Right hindlimb (tissue), 1 donor: ENCODE results near the gene DIAPH3.
"Not testable (repeated sequence)": the region's sequence is repeated elsewhere in the genome, so short reads cannot be mapped to it uniquely, and the experiment has no call there.

Experiments
- DNase-seq: peaks from one replicate; pipeline ENCODE4 v3.0.0-alpha.2; 2018

The DIAPH3 gene

DNA sequence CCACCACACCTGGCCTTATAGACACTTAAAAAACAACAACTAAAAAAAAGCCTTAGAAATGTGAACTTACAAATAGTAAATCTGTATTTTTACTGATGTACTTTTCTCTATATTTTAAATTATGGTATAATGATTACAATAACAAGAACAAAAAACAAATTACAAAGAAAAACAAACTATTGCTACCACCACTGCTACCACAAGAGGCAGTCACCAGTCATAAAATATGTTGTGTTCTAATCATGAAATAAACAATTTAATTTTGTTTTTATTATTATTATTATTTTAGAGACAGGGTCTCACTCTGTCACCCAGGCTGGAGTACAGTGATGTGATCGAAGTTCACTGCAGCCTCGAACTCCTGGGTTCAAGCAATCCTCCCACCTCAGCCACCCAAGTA, 72.2 kb downstream of the DIAPH3 start:
- DNase-seq, result no peak

- DNase-seq, result no peak
These were observed 73.2 kb downstream of the DIAPH3 start for GRCh38 chr13:60090574-60090973.

DNA sequence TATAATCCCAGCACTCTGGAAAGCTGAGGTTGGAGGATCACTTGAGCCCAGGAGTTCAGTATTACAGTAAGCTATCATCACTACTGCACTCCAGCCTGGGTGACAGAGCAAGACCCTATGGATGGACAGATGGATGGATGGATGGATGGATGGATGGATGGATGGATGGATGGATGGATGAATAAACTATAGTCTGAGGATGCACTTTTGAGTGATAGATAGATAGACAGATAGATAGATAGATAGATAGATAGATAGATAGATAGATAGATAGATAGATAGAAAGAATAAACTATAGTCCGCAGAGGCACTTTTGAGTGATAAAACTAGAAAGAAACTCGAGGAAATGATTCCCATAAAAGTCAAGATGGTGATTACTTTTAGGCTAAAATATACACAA, 79.9 kb downstream of the DIAPH3 start:
- not testable (repeated sequence) for DNase-seq

DNA sequence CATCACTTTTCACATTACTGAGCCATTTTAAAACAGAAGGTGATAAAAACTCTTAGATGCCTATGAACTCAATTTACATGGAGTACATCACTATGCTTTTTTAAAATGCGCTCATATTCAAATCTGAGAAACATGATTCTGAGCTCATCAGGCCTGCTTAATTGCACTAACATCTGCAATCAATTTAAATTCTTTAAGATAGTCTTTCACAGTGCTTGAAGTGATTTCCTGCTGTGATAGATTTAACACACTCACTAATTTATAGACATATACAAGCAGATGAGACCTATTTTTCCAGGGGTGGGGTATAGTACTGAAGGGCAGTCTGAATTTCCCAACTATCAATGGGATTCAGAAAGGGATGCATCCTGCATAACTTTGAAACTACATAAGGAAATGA, 82.9 kb downstream of the DIAPH3 start:
- DNase-seq, result no peak

- no peak for DNase-seq
These were observed 85.5 kb downstream of the DIAPH3 start for GRCh38 chr13:60078226-60078625.

GRCh38 chr13:60075850-60076249, 87.9 kb downstream of the DIAPH3 start:
- no peak for DNase-seq

DNA sequence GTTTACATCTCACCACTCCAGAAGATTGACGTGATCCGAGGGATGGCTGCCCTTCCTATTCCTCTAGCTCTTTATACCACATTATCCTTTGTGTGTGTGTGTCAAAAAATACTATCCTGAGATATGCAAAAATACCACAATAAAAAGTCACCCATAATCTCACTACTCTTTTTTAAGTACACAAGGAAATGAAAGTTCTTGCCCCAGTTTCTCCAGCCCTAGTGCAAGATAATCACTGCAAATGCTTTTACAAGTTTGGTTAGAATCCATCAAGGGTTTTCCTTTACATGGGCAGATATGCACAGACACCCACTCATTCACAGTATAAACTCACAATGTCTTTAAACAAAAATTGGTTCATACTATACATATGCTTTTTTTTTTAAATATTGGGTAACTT, 89.3 kb downstream of the DIAPH3 start:
- no peak for DNase-seq

DNA sequence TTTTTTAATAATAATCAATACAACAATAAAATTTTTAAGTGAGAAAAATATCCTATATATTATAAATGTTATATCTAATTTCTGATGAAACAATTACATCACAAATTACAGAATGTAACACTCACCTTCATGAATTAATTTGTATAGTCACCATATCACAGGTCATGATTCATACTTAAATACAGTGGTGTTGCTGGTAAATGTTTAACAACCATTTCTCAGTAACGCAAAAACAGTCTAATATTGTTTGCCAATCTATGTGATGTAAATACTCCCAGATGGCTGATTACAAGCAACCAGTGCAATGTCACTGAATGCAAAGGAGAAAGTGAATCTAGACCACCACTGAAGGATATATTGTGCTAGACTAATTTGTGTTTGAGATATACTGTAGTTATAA, 97.5 kb downstream of the DIAPH3 start:
- no peak for DNase-seq

GRCh38 chr13:60062502-60062901, 101.2 kb downstream of the DIAPH3 start:
- no peak for DNase-seq

- DNase-seq, result no peak
These were observed 102.0 kb downstream of the DIAPH3 start for GRCh38 chr13:60061737-60062136.

DNA sequence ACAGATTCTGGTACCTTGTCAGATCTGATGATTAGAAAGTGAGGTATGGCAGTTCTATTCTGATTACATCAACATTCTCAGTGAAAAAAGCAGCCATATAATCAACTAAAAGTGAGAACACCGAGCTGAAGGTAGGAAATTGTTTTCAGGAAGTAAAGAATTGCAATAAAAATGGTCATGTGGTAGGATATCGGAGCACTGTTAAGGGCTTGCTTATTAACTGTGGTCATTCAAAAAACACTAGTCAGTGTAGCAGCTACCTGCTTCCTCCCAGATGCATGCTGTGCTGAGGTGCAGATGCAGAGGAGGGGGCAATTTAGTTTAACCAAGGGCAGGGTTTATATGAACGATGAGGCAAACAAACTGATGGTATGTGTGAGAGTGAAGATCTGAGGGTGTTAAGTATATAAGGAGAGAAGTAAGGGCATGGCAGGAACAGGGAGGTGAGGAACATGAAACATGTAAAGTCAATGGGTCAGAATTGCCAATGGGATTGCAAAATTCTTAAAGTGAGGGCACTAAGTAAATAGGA, 111.9 kb downstream of the DIAPH3 start:
- DNase-seq, result no peak

- DNase-seq, result not testable (repeated sequence)
These were observed 115.4 kb downstream of the DIAPH3 start for GRCh38 chr13:60048353-60048752.

- no peak for DNase-seq
These were observed 115.8 kb downstream of the DIAPH3 start for GRCh38 chr13:60047918-60048317.

DNA sequence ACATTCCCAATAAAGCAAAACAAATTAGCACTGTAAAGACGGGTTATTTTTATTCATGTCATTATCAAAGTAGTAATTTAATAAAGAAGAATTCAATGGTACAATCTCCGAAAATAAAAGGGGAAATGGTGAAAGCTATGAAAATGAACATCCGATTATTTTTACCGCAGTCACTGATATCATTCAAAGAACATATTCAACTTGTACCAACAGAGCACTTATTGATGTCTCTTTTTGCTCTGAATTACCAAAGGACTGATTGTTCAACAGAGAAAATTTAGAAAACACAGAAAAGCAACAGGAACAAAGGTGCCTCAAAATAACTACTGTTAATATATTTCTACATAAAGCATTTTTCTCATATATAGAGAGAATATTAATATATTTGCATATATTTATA, 119.4 kb downstream of the DIAPH3 start:
- DNase-seq, result no peak

DNA sequence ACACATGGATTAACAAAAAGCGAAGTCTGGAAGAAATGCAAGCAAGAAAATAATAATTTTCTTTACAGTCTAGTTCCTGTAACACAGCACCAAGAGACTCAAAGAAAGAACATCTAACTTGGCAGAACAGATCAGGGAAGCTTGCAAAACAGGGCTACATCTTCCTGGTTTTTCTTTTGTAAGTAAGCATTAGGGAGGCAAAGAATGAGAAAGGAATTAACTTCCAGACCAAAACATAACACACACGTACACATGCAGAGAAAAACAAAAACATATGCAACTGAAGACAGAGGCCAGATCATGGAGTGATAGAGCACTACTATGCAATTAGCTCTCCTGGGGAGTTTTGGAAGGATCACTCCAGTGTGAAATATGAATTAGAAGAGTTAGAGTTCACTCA, 120.5 kb downstream of the DIAPH3 start:
- DNase-seq, result no peak

GRCh38 chr13:60040668-60041067, 123.1 kb downstream of the DIAPH3 start:
- not testable (repeated sequence) for DNase-seq

DNA sequence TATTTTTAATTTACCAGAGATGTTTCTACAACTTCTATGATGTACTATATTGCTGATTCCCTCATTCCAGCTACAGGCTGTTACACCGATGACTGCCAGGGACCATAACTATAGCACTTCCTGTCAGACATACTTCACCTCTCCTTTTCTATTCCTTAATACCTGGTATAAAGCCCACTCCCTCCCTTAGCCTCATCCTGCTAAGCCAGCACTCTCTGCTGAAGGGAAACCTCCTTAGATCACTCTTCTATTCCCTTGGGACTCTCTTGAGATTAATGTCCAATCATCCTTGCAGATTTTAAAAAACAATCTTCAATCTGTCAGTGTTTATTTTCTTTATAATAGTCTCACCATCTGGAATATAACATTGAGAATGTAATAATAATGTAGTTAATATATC, 127.9 kb downstream of the DIAPH3 start:
- no peak for DNase-seq

DNA sequence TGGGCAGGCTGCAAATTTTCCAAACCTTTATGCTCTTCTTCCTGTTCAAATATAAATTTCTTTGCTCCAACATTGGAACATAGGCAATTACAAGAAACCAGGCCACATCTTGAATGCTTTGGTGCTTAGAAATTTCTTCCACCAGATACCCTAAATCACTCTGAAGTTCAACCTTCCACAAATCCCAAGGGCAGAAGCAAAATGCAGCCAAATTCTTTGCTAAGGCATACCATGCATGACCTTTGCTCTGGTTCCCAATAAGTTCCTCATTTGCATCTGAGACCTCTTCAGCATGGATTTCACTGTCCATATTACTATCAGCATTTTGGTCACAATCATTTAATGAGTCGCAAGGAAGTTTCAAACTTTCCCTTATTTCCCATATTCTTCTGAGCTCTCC, 130.9 kb downstream of the DIAPH3 start:
- DNase-seq, result no peak

DNA sequence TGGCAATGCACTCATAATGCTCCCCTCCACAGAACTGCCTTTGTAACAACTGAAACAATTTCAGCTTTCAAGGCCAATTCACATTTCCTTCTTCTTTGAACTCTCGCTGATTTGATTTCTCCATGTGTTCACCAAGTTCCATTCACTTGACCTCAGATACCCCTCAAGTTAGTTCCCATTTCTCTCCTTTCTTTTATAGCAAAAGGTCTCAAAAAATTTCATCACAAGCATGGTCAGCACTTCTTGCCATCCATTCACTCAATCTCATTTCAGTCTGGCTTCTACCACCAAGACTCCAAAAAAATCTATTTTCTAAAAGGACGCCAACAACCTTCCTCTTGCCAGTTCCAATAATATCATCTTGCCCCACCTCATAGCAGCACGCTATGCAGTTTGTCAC, 135.7 kb downstream of the DIAPH3 start:
- no peak for DNase-seq

DNA sequence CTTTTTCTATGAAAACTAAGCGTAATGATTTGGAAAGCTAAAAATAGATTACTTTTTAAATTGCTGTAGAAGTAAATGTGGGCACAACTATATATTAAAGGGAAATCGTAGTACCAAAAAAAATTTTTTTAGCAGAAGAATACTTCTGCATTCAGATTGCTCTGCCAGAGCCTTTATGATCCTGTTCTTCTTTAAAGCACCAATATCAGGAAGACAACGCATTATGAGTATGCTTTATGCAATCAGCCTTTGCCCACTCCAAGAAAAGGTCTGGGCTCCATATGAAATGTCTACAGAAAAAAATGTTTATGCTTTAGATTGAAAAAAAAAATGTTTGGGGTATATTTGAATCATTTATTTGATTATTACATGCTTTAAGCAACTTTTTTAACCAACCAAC, 137.4 kb downstream of the DIAPH3 start:
- DNase-seq, result no peak

DNA sequence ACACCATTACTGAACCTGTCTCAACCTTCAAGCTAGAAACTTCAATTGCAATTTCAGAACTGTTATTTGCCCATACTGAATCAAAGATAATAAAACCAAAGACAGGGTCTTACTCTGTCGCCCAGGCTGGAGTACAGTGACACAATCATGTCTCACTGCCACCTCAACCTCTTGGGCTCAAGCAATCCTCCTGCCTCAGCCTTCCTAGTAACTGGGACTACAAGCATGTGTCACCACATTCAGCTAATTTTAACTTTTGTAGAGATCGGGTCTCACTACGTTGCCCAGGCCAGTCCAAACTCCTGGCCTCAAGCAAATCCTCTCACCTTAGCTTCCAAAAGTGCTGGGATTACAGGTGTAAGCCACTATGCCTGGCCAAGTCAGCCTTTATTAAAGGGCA, 143.4 kb downstream of the DIAPH3 start:
- no peak for DNase-seq

DNA sequence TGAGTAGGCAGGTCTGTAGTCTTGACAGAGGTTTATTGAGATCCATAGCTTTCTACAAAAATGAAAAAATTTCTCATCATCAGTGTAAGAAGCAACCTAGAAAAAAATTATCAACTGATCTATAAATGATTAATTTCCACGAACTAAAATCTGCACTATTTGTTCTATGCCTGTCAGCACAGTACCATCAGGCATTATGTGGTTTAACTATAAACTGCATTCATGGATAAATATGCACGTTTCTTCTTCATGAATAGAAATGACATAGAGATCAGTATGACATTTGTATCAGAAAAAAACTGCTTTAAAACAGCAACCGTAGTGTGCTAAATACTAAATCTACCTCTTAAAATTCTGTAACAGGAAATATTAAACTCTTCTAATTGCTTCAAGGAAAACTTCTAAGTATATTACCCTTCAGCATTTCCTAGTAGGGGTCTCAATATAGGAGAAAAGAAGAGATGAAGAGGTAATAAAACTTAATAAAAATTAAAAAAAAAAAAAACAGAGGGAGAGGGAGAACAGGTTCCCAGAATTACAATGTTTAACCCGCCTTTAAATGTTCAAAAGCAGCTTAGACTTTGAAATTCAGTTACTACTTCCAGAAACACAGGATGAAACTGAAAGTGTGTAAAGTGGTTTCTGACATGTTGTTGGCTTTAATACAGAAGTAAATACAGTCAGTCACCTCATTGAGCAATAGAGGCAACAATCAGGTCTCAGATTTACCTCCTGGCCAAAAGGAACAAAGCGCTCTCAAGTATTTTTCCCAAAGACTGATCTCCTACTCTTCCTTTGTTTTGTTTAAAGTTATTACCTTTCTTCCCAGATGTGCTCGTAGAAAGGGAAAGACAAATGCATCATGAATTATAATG, 144.4 kb downstream of the DIAPH3 start:
- no peak for DNase-seq

GRCh38 chr13:60018536-60018935, 145.2 kb downstream of the DIAPH3 start:
- DNase-seq, result no peak

- DNase-seq, result no peak
These were observed 147.5 kb downstream of the DIAPH3 start for GRCh38 chr13:60016229-60016628.

- no peak for DNase-seq
These were observed 150.6 kb downstream of the DIAPH3 start for GRCh38 chr13:60013166-60013565.
